ENCODE results near the gene FOSB. TPM values are rescaled to one million over a fixed set of nuclear protein-coding genes. Genes with fewer than 3 reads are reported as not detected.

The FOSB gene
- total RNA-seq, 1 donor from 2014 or later = 0.26 TPM

DNA sequence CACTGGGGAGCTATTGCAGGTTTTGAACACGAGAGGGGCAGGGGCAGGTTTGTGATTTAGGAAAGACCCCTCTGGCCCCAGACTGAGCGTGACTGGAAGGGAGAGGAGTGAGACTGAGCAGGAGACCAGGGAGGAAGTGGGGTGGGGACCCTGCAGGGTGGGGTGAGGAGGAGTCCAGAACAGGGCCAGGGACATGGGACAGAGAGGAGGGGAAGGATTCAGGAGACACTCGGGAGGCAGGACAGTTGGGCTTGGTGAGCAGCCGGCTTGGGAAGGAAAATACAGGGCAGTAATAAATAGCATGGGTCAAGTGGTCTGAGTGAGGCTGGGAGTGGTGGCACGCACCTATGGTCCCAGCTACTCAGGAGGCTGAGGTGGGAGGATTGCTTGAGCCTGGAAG, 9.4 kb downstream of the FOSB start:
- TF ChIP-seq, protein P1, sequence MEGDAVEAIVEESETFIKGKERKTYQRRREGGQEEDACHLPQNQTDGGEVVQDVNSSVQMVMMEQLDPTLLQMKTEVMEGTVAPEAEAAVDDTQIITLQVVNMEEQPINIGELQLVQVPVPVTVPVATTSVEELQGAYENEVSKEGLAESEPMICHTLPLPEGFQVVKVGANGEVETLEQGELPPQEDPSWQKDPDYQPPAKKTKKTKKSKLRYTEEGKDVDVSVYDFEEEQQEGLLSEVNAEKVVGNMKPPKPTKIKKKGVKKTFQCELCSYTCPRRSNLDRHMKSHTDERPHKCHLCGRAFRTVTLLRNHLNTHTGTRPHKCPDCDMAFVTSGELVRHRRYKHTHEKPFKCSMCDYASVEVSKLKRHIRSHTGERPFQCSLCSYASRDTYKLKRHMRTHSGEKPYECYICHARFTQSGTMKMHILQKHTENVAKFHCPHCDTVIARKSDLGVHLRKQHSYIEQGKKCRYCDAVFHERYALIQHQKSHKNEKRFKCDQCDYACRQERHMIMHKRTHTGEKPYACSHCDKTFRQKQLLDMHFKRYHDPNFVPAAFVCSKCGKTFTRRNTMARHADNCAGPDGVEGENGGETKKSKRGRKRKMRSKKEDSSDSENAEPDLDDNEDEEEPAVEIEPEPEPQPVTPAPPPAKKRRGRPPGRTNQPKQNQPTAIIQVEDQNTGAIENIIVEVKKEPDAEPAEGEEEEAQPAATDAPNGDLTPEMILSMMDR (conservative IDR thresholded peaks at IDR 0.05) = no peak
- H3K4me1 Mint-ChIP-seq = peaks cover 18% of the 10 kb centered on the region
- H3K27ac Mint-ChIP-seq (ENCODE audit: unreplicated experiment) = no peak overlapping the region
- no peak for DNase-seq (ENCODE audit: low read depth, low spot score)
- H3K9me3 Mint-ChIP-seq = no peaks in the 10 kb centered on the region
- no peaks in the 10 kb centered on the region for H3K36me3 Mint-ChIP-seq (ENCODE audit: low read depth)
- no peak overlapping the region for H3K4me3 Mint-ChIP-seq
- peaks cover 57% of the 10 kb centered on the region for H3K27me3 Mint-ChIP-seq (ENCODE audit: low read depth)

DNA sequence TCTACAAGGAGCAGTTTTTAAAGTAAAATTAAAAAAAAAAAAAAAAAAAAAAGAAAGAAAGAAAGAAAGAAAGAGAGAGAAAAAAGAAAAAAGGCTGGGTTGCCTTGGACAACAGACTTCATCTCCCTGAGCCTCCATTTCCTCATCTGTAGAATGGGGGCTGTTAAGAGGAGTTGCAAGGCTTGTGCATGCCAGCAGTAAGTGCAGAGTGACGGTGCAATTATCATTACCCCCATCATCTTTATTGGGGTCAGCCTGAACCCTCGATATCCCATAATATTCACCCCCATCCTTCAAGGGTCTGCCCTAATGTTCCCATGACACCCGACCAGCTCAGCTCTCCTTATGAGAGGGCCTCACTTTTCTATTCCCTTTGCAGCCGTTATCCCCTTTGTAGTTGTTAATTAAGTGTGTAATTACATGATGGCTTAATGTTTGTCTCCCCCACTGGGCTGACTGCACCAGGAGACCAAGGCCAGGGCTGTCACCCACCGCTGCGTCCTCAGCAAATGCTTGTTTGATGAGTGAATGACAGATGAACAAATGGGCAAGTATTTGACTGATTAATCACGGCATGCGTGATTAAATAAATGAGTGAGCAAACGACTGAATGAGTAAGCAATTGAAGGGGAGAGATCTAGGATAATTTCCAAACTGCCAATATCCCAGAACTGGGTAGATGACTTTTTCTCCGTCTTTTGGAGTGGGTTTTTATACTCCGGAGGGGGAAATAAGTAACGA, 10.1 kb downstream of the FOSB start:
- no peak for DNase-seq (ENCODE audit: low read depth, low spot score)
- no peaks in the 10 kb centered on the region for H3K36me3 Mint-ChIP-seq (ENCODE audit: low read depth)
- peak overlapping the region; percentile 91 for H3K4me3 Mint-ChIP-seq
- H3K9me3 Mint-ChIP-seq = no peaks in the 10 kb centered on the region
- H3K27me3 Mint-ChIP-seq (ENCODE audit: low read depth) = peaks cover 50% of the 10 kb centered on the region
- TF ChIP-seq, protein P1 (conservative IDR thresholded peaks at IDR 0.05) = no peak
- H3K27ac Mint-ChIP-seq (ENCODE audit: unreplicated experiment) = no peak overlapping the region
- peaks cover 14% of the 10 kb centered on the region for H3K4me1 Mint-ChIP-seq

DNA sequence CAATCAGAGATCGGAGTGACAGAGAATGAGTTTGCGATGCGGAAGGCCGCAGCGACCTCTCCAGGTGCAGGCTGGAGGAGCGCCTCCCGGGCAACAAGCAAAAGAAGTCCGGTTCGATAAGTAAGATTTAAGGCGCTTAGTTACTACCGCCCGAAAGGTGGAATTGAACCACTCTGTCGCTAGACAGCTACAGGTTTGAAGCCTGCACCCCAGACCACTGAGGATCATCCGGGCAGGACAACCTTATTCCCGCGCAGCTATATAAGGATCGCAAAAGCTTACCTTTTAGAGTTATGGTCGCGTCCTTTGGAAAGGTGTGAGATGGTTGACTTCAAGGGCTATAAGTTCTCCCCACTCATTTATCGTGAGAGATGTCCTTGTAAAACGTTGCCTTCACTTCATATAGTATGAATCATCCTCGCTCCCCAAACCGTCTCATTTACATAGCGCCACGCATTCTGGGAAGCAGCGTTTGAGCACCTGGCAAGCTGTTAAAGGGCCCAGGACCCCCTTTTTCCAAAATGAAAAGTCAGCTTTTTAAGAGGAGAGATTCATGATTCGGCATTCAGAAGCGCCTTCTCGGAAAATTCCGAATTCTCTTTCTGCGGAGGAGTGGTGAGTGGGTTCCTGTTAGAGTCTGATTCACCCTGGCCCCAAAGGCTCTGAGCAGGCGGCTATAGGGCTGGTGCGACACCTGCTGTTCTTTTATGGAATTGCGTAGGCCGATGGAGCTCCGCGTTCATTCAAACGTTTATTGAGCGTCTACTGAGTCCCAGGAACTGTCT, 10.8 kb downstream of the FOSB start:
- Mint-ChIP-seq H3K27me3 (ENCODE audit: low read depth) (peaks cover 46% of the 10 kb centered on the region), H3K4me3 (peak overlapping the region; percentile 91), H3K36me3 (ENCODE audit: low read depth) (no peaks in the 10 kb centered on the region), H3K4me1 (peaks cover 14% of the 10 kb centered on the region), H3K27ac (ENCODE audit: unreplicated experiment) (peak overlapping the region; percentile 98), H3K9me3 (no peaks in the 10 kb centered on the region)
- TF ChIP-seq, protein P1 (conservative IDR thresholded peaks at IDR 0.05) = peak; percentile 95
- DNase-seq (ENCODE audit: low read depth, low spot score) = peak; percentile 93

DNA sequence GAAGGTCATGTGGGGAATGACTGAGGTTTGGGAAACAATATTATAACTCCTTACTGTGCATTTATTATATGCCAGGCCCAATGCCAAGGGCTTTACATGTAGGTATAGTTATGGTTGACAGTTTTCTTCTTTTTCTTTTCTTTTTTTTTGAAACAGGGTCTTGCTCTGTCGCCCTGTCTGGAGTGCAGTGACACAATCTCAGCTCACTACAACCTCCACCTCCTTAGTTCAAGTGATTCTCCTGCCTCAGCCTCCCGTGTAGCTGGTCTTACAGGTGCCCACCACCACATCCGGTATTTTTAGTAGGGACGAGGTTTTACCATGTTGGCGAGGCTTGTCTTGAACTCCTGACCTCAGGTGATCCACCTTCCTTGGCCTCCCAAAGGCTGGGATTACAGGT, 15.2 kb downstream of the FOSB start:
- peaks cover 21% of the 10 kb centered on the region for H3K4me1 Mint-ChIP-seq
- peaks cover 11% of the 10 kb centered on the region for H3K27me3 Mint-ChIP-seq (ENCODE audit: low read depth)
- no peak overlapping the region for H3K4me3 Mint-ChIP-seq
- H3K27ac Mint-ChIP-seq (ENCODE audit: unreplicated experiment) = no peak overlapping the region
- TF ChIP-seq, protein P1 (conservative IDR thresholded peaks at IDR 0.05) = no peak
- no peaks in the 10 kb centered on the region for H3K36me3 Mint-ChIP-seq (ENCODE audit: low read depth)
- H3K9me3 Mint-ChIP-seq = no peaks in the 10 kb centered on the region
- no peak for DNase-seq (ENCODE audit: low read depth, low spot score)

DNA sequence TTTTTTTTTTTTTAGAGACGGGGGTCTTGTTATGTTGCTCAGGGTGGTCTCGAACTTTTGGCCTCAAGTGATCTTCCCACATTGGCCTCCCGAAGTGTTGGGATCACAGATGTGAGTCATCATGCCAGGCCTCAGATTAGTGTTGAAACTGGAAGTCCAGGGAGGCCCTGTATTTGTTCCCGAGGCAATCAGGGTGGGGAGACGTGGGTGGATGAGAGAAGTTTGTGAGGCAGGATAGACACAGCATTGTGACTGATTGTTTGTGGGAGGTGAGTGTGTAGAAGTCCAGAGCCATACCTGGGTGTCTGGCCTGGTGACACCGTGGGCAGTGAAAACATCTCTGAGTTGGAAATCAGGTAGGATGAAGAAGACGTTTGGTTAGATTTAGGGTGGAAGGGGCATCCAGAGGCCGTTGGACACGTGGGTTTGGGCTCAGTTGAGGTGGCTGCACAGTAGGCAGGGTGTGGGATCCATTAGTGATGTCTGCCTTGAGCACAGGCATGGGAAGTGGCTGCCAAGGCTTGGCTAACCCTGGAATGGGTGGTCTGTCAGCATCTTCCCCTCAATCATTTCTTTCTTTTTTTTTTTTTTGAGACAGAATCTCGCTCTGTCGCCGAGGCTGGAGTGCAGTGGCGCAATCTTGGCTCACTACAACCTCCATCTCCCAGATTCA, 16.6 kb downstream of the FOSB start:
- Mint-ChIP-seq H3K36me3 (ENCODE audit: low read depth) (no peaks in the 10 kb centered on the region), H3K9me3 (no peaks in the 10 kb centered on the region), H3K27me3 (ENCODE audit: low read depth) (no peaks in the 10 kb centered on the region), H3K4me3 (peak overlapping the region; percentile 51), H3K4me1 (peaks cover 10% of the 10 kb centered on the region), H3K27ac (ENCODE audit: unreplicated experiment) (no peak overlapping the region)
- TF ChIP-seq, protein P1 (conservative IDR thresholded peaks at IDR 0.05) = no peak
- DNase-seq (ENCODE audit: low read depth, low spot score) = no peak

Data from neural crest cell (in vitro differentiated cells).